Neuron (in vitro differentiated cells): ENCODE measurements around the gene PRKACG.

ENCODE experiments used
- H2AFZ ChIP-seq: one replicate; pipeline ENCODE4 v1.6.1; 2013; ENCODE audit warnings: low read depth, mild to moderate bottlenecking, inconsistent platforms, low read length, moderate library complexity
- H3K27me3 ChIP-seq: one replicate; pipeline ENCODE4 v1.6.1; 2013; ENCODE audit warnings: low read length; ENCODE audit not compliant: insufficient read depth
- H3K36me3 ChIP-seq: one replicate; pipeline ENCODE4 v1.6.1; 2013; ENCODE audit warnings: low read length; ENCODE audit not compliant: insufficient read depth
- H3K4me1 ChIP-seq: one replicate; pipeline ENCODE4 v1.6.1; 2013; ENCODE audit warnings: low read length; ENCODE audit not compliant: insufficient read depth
- H3K4me3 ChIP-seq: 2 replicates; pipeline ENCODE4 v1.5.1; 2013; ENCODE audit warnings: mild to moderate bottlenecking, low read length, moderate library complexity
- H3K9me3 ChIP-seq: one replicate; pipeline ENCODE4 v1.6.1; 2013; ENCODE audit warnings: low read length

Gene PRKACG

DNA sequence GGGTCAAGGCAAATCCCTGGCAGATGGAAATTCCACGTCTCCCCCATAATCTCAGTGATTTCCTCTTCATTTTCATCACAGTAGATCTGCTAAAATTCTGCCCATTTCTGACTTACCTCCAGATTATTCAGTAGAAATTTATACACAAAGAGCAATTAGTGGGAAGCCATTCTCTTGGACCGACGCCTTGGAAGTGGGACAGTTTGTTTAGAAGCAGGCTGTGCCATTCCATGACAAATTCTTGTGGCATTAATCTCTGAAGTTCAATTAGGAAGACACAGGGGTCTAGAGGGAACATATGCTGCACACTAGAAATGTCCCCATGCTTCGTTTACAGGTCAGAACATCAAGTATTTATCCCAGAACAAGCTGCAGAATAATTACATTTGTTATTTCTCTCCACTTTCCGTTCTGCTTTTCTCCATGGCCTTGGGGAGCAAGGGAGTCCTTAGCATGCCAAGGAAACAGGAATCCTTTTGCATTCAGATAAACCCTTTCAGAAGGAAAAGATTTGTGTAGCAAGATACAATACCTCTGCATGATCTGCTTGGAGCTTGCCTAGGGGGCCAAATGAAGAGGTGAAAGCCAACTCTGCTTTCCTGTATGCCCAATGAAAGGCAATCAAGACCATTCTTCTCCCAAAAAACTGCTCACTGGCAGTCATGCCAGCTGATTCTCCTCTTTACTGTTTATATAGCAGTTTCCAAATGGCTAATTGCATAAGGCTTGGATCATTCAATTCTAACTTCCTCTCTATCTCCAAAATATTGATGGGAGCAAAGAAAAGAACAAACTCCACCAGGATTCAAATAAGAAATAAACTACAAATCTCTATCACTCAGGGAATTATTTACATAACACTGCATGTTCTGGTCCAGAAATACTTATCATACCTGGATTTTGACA is 2.5 kb upstream of the PRKACG start:
- H3K4me3 ChIP-seq = no peak overlapping the region

DNA sequence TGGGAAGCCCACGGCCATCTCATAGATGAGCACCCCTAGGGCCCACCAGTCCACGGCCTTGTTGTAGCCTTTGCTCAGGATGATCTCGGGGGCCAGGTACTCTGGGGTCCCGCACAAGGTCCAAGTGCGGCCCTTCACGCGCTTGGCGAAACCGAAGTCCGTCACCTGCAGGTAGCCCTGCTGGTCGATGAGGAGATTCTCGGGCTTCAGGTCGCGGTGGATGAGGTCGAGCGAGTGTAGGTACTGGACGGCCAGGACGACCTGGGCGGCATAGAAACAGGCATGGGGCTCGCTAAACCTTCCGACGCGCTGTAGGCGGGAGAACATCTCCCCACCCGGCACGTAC is 558 bp downstream of the PRKACG start:
- H3K27me3 ChIP-seq = no peaks in the 10 kb centered on the region
- H3K36me3 ChIP-seq = no peaks in the 10 kb centered on the region
- H2AFZ ChIP-seq = no peak overlapping the region
- H3K4me3 ChIP-seq = no peak overlapping the region
- peaks cover 3% of the 10 kb centered on the region for H3K4me1 ChIP-seq
- H3K9me3 ChIP-seq = peaks cover 7% of the 10 kb centered on the region

More for the DNA sequence above, 2.5 kb upstream of the PRKACG start:
- no peaks in the 10 kb centered on the region for H3K27me3 ChIP-seq
- H2AFZ ChIP-seq = no peak overlapping the region
- no peaks in the 10 kb centered on the region for H3K36me3 ChIP-seq
- peaks cover 7% of the 10 kb centered on the region for H3K9me3 ChIP-seq
- peaks cover 3% of the 10 kb centered on the region for H3K4me1 ChIP-seq

DNA sequence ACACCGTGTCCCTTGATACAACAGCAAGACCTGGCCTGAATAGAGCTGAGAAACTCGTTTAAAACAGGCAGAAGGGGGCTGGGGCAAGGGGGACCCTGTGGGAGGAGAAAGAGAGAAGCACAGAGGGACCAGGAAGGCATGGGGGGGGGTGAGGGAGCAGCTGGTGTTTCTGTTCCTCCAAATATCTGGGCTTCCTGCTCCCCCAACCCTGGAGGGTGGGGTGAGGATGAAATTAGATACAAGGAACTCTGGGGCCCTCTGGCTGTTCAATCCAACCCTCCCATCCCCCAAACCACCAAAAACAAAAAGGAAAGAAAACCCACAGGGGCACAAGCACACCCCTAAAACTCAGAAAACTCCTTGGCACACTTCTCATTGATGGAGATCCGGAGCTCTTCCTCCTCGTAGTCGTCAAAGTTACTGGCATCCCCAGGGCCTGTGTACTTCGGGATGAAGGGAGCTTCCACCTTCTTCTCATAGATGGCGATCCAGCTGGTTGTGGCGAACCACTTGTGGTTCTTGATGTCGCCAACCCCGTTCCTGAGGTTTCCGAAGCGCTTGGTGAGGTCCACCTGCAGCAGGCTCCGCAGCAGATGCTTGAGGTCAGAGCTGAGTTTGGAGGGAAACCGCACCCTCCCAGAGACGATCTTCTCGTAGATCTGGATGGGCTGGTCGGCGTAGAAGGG is 1.1 kb downstream of the PRKACG start:
- Histone ChIP-seq H3K4me1 (peaks cover 3% of the 10 kb centered on the region), H3K36me3 (no peaks in the 10 kb centered on the region), H3K4me3 (no peak overlapping the region), H3K9me3 (peaks cover 7% of the 10 kb centered on the region), H3K27me3 (no peaks in the 10 kb centered on the region), H2AFZ (no peak overlapping the region)

DNA sequence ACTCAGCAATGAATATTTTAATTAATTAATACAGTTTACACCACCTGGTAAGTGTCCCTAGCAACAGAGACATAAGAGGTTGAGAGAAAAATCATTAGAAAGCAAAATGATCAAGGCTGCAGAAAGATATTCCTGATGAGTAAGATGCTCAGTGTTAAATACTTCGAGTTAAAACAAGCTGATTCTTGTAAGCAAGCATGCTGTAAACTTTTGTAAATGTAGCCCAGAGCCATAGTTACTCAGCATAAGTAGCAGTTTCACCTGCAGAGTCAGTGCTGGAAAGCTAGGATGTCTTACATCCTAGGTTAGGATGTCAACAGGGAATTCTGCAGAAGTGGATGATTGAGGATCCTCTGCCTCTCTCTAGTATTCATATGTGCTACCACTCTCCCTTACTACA is 4.2 kb downstream of the PRKACG start:
- H3K4me3 ChIP-seq = no peak overlapping the region
- peaks cover 7% of the 10 kb centered on the region for H3K9me3 ChIP-seq
- H2AFZ ChIP-seq = no peak overlapping the region
- H3K4me1 ChIP-seq = no peaks in the 10 kb centered on the region
- H3K36me3 ChIP-seq = no peaks in the 10 kb centered on the region
- H3K27me3 ChIP-seq = no peaks in the 10 kb centered on the region

DNA sequence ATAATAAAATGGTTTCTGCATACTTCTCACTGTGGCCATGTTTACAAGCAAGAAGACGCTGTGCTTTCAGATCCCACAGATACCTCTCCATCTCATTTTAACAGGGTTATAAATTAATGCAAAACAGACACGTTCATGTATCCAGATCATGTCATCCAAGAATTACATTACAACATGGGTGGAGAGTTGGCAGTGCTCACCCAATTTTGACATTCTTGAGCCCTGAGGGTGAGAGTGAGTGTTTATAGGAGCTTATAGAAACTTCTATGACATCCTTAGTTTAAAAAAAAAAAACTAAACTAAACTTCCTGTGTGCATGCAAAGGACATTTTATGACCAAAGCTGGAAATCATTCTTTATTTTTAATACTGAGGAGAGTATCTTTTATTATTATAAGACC is 9.1 kb downstream of the PRKACG start:
- peaks cover 6% of the 10 kb centered on the region for H3K4me1 ChIP-seq
- no peaks in the 10 kb centered on the region for H3K9me3 ChIP-seq
- no peaks in the 10 kb centered on the region for H3K27me3 ChIP-seq
- H3K4me3 ChIP-seq = no peak overlapping the region
- no peak overlapping the region for H2AFZ ChIP-seq
- no peaks in the 10 kb centered on the region for H3K36me3 ChIP-seq

DNA sequence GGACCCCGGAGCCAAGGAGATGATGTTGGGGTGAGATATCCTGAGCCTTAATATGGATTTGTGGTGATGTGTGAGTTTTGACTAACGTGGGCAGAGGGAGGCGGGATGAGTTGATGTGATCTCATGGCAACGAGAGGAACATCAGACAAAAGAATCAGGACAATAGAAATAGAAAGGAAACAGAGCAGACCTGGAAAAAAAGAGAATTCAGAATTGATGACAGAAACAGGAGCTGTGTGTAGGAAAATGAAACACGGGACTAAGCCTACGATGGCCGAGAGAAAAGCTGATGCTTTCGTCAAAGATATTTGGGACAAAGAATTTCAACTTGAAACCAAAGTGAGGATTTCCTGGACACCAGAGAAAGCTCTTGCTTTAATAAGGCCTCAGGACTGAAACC is 10.9 kb downstream of the PRKACG start:
- Histone ChIP-seq H3K9me3 (no peaks in the 10 kb centered on the region), H3K4me1 (peaks cover 6% of the 10 kb centered on the region), H2AFZ (no peak overlapping the region), H3K27me3 (no peaks in the 10 kb centered on the region), H3K4me3 (no peak overlapping the region), H3K36me3 (no peaks in the 10 kb centered on the region)

DNA sequence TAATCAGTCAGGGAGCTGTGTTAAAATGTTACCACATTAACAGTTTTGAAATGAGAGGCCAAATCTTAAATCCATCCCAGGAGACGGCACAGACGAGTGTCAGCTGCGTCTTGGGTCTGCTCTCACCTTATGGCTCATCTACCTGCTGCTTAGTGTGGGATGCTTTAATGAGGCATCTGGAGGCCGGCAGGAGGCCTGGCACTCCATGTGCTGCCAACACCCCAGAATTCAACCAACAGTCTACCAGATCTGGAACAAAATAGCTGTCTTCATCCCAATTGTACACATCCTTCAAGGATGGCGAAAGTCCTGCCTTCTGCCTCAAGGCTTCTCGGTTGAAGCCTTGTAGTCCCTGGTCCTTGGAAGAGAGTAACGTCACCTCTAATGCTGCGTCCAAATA is 12.0 kb downstream of the PRKACG start:
- Histone ChIP-seq H2AFZ (no peak overlapping the region), H3K4me3 (no peak overlapping the region), H3K36me3 (no peaks in the 10 kb centered on the region), H3K4me1 (peaks cover 6% of the 10 kb centered on the region), H3K27me3 (no peaks in the 10 kb centered on the region), H3K9me3 (no peaks in the 10 kb centered on the region)

DNA sequence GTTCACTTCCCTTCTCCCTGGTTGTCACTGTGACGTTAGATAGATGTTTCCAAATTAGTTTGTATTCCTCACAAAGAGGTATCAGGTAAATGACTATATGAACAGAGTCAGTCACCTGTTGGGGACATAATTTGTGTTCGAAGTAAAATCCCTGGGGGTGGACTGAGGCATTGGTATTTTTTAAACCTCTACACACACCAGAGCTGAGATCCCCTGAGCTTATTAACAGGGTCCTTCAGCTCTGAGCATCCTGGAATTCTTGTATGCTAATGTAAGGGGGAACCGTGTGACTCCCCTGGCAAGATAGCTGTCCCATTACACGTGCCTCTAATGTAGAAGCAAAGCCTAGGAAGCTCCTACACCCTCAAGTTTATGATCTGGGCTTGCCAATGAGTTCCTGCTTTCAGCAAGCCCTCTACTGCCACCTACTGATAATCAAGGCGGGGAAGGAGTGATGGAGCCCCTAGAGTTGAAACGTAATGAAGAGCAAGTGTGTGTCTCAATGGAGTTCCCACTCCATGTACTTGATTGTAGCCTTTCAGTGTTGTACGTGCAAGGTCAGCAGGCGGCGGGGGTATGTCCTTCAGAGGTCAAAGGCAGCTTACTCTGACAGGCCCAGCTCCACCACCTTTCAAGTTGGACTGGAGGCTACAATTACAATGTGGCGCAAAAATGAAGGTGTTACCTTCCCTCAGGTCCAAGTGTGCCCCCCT is 14.4 kb downstream of the PRKACG start:
- no peaks in the 10 kb centered on the region for H3K27me3 ChIP-seq
- H3K36me3 ChIP-seq = no peaks in the 10 kb centered on the region
- no peaks in the 10 kb centered on the region for H3K9me3 ChIP-seq
- H3K4me1 ChIP-seq = peaks cover 6% of the 10 kb centered on the region
- no peak overlapping the region for H2AFZ ChIP-seq
- no peak overlapping the region for H3K4me3 ChIP-seq

DNA sequence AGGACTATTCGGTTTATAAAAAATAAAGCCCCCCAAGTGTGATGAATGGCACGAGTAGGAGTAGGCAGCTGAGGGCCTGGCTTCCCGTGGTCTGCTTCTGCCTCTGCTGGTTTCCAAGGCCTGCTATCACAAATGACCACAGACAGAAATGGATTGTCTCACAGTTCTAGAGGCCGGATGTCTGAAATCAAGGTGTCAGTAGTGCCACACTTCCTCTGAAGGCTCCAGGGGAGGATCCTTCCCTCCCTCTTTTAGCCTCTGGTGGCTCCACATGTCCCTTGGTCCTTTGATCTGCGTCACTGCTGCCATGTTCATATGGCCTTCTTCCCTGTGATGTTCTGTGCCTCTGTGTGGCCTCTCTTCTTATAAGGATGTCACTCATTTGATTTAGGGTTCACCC is 15.1 kb downstream of the PRKACG start:
- H2AFZ ChIP-seq = no peak overlapping the region
- H3K36me3 ChIP-seq = no peaks in the 10 kb centered on the region

DNA sequence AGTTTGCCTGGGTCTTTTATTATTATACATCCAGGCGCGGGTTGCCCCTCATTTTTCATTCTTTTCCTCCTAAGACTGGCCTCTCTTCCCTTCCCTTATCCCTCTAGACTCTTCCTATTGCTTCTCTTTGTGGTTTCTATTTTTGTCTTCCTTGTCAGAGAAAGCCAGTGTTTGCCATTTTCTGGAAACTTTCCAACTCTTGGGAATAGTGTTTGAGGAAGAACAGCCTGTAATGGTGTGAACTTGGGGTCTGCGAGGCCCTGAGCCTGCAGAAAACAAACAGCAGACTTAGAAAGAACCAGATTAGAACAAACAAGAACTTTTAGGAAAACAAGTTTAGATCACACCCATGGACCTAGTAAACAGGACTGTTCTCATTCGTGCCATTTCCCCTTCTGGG is 15.5 kb downstream of the PRKACG start:
- Histone ChIP-seq H2AFZ (no peak overlapping the region), H3K9me3 (no peaks in the 10 kb centered on the region), H3K27me3 (no peaks in the 10 kb centered on the region), H3K4me1 (peaks cover 6% of the 10 kb centered on the region), H3K4me3 (no peak overlapping the region), H3K36me3 (no peaks in the 10 kb centered on the region)

More for the DNA sequence above, 15.1 kb downstream of the PRKACG start:
- no peak overlapping the region for H3K4me3 ChIP-seq
- H3K27me3 ChIP-seq = no peaks in the 10 kb centered on the region
- H3K9me3 ChIP-seq = no peaks in the 10 kb centered on the region
- H3K4me1 ChIP-seq = peaks cover 6% of the 10 kb centered on the region

DNA sequence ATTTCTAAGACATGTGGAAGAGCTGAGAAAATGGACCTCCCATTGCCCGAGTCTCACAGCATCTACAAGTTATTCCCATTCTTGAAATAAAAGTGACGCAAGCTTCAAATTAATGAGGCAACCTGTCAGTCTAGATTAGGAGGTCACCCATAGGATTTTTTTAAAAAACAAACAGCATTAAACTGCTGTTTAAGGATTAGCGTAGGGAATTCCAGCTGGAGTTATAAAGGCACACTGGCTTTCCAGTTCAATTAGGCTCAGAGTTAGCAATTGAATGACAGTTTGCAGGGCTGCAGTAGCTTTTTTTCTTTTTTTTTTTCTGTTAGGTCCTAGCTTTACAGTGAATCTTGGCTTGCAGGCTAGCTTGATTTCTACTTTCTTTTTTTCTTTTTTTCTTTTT is 16.2 kb downstream of the PRKACG start:
- H3K4me3 ChIP-seq = no peak overlapping the region
- H3K9me3 ChIP-seq = no peaks in the 10 kb centered on the region
- no peaks in the 10 kb centered on the region for H3K4me1 ChIP-seq
- no peaks in the 10 kb centered on the region for H3K27me3 ChIP-seq
- no peaks in the 10 kb centered on the region for H3K36me3 ChIP-seq
- no peak overlapping the region for H2AFZ ChIP-seq

DNA sequence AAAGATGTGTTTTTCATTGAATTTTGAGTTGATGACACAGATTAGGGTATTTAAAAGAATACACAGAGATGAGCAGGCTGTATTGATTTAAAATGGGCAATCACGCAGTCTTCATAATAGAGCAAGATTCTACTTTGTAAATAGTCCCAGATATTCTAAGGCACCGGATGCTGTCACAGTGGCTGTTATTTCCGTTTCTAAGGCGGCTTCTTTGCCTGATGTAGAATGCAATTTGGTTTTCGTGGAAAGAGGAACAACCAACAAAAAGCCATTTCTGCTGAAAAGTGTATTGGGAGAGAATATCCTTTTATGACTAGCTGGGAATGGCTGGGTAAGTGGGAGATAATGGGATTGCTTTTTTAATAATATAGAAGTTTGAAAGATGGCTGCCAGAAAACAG is 17.5 kb downstream of the PRKACG start:
- Histone ChIP-seq H2AFZ (no peak overlapping the region), H3K9me3 (no peaks in the 10 kb centered on the region), H3K27me3 (no peaks in the 10 kb centered on the region), H3K36me3 (no peaks in the 10 kb centered on the region), H3K4me3 (no peak overlapping the region), H3K4me1 (no peaks in the 10 kb centered on the region)

DNA sequence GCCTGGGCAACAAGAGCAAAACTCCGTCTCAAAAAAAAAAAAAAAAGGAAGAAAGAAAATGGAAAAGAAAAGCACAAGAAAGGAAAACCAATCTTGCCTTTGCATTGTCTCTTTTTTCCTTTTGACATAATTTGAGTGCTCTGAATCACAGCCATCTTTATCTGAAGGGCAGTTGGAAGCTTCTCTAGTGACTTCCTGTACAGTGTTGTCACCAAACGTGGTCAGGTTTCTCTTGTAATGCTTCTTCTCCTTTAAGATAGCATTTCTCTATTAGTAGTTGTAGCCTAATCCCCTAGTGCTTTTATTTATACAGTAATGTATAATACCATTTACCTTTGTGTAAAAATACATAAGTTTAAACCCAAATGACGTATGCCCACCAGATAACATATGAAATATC is 18.1 kb downstream of the PRKACG start:
- no peak overlapping the region for H3K4me3 ChIP-seq
- H3K36me3 ChIP-seq = no peaks in the 10 kb centered on the region
- no peak overlapping the region for H2AFZ ChIP-seq
- H3K4me1 ChIP-seq = no peaks in the 10 kb centered on the region
- H3K27me3 ChIP-seq = no peaks in the 10 kb centered on the region
- no peaks in the 10 kb centered on the region for H3K9me3 ChIP-seq
